ENCODE results near the gene KCNH8.

Gene KCNH8

GRCh38 chr3:19506171-19506570 lies 357.9 kb downstream of the KCNH8 start:
- DNase-seq = no peak

GRCh38 chr3:19522305-19522704 lies 374.0 kb downstream of the KCNH8 start:
- no peak for DNase-seq

- DNase-seq = no peak
These were observed 377.8 kb downstream of the KCNH8 start for GRCh38 chr3:19526071-19526470.

- DNase-seq = no peak
These were observed 379.4 kb downstream of the KCNH8 start for GRCh38 chr3:19527746-19528145.

- DNase-seq = no peak
These were observed 383.1 kb downstream of the KCNH8 start for GRCh38 chr3:19531426-19531825.

- DNase-seq = no peak
These were observed 391.4 kb downstream of the KCNH8 start for GRCh38 chr3:19539518-19540392.

GRCh38 chr3:19540464-19540863 lies 392.2 kb downstream of the KCNH8 start:
- no peak for DNase-seq

GRCh38 chr3:19541284-19541683 lies 393.0 kb downstream of the KCNH8 start:
- DNase-seq = no peak

GRCh38 chr3:19543212-19543841 lies 395.0 kb downstream of the KCNH8 start:
- peak; percentile 30 for DNase-seq

DNA sequence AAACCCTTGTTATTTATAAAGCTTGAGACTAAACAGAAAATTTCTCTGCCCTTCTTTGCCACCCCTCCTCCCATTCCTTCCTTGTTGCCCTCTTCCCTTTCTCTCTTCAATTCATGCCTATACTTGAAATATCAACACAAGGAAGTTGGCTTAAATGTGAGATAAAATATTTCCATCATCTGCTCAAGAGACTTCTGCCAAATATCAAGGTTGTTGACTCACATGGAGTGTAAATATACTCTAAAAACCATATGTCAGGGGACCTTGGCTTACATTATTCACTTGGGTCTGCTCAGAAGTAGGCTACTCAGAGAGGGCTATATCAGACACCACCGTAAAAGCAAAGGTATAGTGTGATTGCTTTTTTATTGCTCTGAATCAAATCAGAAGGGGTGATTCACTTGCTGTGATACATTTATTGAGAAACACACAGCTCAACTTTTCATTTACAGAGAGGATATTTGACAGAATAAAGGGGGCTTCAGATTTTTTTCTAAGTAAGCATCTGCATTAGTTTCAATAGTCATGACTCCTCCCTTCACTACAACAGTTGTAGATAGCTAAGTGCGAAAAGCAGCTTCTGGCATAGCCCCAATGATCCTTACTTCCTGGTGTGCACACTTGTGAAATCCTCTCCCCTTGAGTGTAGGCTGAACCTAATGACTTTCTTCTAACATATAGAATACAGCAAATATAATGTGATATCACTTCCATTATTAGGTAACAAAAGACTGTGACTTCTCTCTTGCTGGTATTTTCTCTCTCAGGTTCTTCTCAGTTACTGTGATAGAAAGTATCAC lies 399.6 kb downstream of the KCNH8 start:
- no peak for DNase-seq

GRCh38 chr3:19559724-19560442 lies 411.6 kb downstream of the KCNH8 start:
- DNase-seq = no peak

GRCh38 chr3:19573644-19574043 lies 425.3 kb downstream of the KCNH8 start:
- no peak for DNase-seq

- no peak for DNase-seq
These were observed 426.0 kb downstream of the KCNH8 start for GRCh38 chr3:19574268-19574667.

- no peak for DNase-seq
These were observed 428.0 kb downstream of the KCNH8 start for GRCh38 chr3:19576343-19576742.

Measured in NCI-H774 (cell line).